Measurements from ENCODE around the gene SNX13. TPM values are rescaled to one million over a fixed set of nuclear protein-coding genes. Genes with fewer than 3 reads are reported as not detected.
A peak's percentile ranks its signal among the peaks of the same experiment; 100 is the strongest.

Gene SNX13
- total and polyA plus RNA-seq, 9 of the 15 experiments (the other 6 are each of a cell fraction or from before 2014, with no cell fraction given) = 5.6 to 33.2 (median 25.4) TPM

DNA sequence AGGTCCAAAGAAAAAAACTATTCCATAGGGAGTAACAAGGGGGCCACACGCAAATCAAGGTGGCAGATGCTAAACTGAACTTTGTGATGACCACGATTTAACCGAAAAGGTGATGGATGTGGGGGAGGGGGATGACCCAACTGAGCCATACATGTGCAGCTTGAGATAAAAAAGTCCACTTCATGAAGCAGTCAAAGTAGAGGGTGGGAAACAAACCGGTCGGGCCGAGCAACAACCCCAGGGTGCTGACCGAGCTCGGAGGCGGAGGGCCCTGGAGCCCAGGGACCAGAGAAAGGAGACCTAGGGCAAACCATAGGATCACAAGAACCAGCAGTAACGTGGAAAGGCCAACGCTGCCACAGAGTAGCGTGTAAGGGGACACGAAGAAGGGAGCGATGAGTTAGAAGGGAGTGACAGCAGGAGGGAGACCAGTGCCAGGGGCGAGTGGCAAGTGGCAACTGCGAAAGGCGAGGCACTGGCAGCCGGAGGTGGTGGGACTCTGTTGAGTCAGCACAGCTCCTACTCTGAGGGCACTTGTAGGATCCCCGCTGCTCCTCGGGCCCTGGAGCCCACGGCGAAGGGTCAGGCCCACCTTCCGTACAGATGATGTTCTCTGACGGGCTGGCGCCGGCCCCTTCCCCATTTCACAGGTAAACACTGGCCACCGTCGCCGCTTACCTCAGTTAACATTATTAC, 540 bp downstream of the SNX13 start (continued):
- TF ChIP-seq, protein P1, sequence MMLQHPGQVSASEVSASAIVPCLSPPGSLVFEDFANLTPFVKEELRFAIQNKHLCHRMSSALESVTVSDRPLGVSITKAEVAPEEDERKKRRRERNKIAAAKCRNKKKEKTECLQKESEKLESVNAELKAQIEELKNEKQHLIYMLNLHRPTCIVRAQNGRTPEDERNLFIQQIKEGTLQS (IDR thresholded peaks at IDR 0.05) = peak; percentile 16; the same call in 1 of the 2 replicates
- TF ChIP-seq, protein P1 (CRISPR knock-in tag; conservative IDR thresholded peaks at IDR 0.05) = no peak
- TF ChIP-seq, protein P2, sequence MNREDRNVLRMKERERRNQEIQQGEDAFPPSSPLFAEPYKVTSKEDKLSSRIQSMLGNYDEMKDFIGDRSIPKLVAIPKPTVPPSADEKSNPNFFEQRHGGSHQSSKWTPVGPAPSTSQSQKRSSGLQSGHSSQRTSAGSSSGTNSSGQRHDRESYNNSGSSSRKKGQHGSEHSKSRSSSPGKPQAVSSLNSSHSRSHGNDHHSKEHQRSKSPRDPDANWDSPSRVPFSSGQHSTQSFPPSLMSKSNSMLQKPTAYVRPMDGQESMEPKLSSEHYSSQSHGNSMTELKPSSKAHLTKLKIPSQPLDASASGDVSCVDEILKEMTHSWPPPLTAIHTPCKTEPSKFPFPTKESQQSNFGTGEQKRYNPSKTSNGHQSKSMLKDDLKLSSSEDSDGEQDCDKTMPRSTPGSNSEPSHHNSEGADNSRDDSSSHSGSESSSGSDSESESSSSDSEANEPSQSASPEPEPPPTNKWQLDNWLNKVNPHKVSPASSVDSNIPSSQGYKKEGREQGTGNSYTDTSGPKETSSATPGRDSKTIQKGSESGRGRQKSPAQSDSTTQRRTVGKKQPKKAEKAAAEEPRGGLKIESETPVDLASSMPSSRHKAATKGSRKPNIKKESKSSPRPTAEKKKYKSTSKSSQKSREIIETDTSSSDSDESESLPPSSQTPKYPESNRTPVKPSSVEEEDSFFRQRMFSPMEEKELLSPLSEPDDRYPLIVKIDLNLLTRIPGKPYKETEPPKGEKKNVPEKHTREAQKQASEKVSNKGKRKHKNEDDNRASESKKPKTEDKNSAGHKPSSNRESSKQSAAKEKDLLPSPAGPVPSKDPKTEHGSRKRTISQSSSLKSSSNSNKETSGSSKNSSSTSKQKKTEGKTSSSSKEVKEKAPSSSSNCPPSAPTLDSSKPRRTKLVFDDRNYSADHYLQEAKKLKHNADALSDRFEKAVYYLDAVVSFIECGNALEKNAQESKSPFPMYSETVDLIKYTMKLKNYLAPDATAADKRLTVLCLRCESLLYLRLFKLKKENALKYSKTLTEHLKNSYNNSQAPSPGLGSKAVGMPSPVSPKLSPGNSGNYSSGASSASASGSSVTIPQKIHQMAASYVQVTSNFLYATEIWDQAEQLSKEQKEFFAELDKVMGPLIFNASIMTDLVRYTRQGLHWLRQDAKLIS (CRISPR knock-in tag; IDR thresholded peaks at IDR 0.05) = peak; percentile 72
- TF ChIP-seq, protein P3, sequence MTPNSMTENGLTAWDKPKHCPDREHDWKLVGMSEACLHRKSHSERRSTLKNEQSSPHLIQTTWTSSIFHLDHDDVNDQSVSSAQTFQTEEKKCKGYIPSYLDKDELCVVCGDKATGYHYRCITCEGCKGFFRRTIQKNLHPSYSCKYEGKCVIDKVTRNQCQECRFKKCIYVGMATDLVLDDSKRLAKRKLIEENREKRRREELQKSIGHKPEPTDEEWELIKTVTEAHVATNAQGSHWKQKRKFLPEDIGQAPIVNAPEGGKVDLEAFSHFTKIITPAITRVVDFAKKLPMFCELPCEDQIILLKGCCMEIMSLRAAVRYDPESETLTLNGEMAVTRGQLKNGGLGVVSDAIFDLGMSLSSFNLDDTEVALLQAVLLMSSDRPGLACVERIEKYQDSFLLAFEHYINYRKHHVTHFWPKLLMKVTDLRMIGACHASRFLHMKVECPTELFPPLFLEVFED (CRISPR knock-in tag; conservative IDR thresholded peaks at IDR 0.05) = no peak
- TF ChIP-seq PHF20 (IDR thresholded peaks at IDR 0.05; ENCODE audit: partially characterized antibody) (no peak), RAD51 (IDR thresholded peaks at IDR 0.05; ENCODE audit: borderline replicate concordance, low read depth) (no peak), RFX1 (IDR thresholded peaks at IDR 0.05) (no peak), NFATC3 (IDR thresholded peaks at IDR 0.05) (no peak), HDAC1 (IDR thresholded peaks at IDR 0.05) (no peak), ZNF311 (CRISPR knock-in tag; IDR thresholded peaks at IDR 0.05) (no peak), ZKSCAN8 (CRISPR knock-in tag; IDR thresholded peaks at IDR 0.05) (no peak), GABPA (tag; conservative IDR thresholded peaks at IDR 0.05; ENCODE audit: low read depth) (no peak), TEAD2 (tag; IDR thresholded peaks at IDR 0.05) (no peak), TRIM24 (IDR thresholded peaks at IDR 0.05) (0 out of 4 replicates have a peak, but pooled peaks have one; percentile 13 to 14), ZNF41 (CRISPR knock-in tag; conservative IDR thresholded peaks at IDR 0.05) (no peak)
- TF ChIP-seq, protein P4, sequence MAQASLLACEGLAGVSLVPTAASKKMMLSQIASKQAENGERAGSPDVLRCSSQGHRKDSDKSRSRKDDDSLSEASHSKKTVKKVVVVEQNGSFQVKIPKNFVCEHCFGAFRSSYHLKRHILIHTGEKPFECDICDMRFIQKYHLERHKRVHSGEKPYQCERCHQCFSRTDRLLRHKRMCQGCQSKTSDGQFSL (CRISPR knock-in tag; IDR thresholded peaks at IDR 0.05) = no peak
- TF ChIP-seq, protein P4 (tag; IDR thresholded peaks at IDR 0.05) = no peak; a peak in 1 of 4 replicates
- TF ChIP-seq, protein P5, sequence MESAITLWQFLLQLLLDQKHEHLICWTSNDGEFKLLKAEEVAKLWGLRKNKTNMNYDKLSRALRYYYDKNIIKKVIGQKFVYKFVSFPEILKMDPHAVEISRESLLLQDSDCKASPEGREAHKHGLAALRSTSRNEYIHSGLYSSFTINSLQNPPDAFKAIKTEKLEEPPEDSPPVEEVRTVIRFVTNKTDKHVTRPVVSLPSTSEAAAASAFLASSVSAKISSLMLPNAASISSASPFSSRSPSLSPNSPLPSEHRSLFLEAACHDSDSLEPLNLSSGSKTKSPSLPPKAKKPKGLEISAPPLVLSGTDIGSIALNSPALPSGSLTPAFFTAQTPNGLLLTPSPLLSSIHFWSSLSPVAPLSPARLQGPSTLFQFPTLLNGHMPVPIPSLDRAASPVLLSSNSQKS (CRISPR knock-in tag; IDR thresholded peaks at IDR 0.05) = no peak

All from K562 (cell line).